Transverse colon (tissue), 4 donors: ENCODE measurements around the gene DNAJB6. TPM values are rescaled to one million over a fixed set of nuclear protein-coding genes. Genes with fewer than 3 reads are reported as not detected.

Experiments used
- DNase-seq: peaks from one replicate; pipeline ENCODE4 v3.0.0-alpha.2; 2019
- H3K27ac ChIP-seq, 4 donors: fragments of 200-600 bp; sonication (generic); 2 replicates each; pipeline ENCODE4 v1.5.1; 2016 to 2018; ENCODE audit warnings: inconsistent platforms in 4 of 4
- H3K27me3 ChIP-seq: fragments of 200-600 bp; sonication (generic); 2 replicates; pipeline ENCODE4 v1.5.1; 2017; ENCODE audit warnings: inconsistent platforms
- H3K36me3 ChIP-seq, 4 donors: fragments of 200-600 bp; sonication (generic); 2 replicates each; pipeline ENCODE4 v1.5.1; 2017 to 2019; ENCODE audit warnings: inconsistent platforms in 4 of 4
- H3K4me1 ChIP-seq, 4 donors: fragments of 200-600 bp; sonication (generic); 2 replicates each; pipeline ENCODE4 v1.5.1; 2017 to 2020; ENCODE audit warnings: inconsistent platforms in 4 of 4
- H3K4me3 ChIP-seq, 4 donors: fragments of 200-600 bp; sonication (generic); 1 replicate in 1 of 4; 2 replicates in 3 of 4; pipeline versions ENCODE4 v1.5.1 to v1.6.1; 2017 to 2019; ENCODE audit warnings: inconsistent platforms in 4 of 4
- H3K9me3 ChIP-seq, 2 donors: fragments of 200-600 bp; sonication (generic); 2 replicates each; pipeline ENCODE4 v1.5.1; 2017 to 2019; ENCODE audit warnings: inconsistent platforms in 2 of 2
- EP300 ChIP-seq: sonication (generic); formaldehyde crosslinking; IDR thresholded peaks from one replicate; pipeline ENCODE4 v1.6.1; 2017; ENCODE audit warnings: antibody characterized with exemption, low read depth
- POLR2A ChIP-seq: fragments of 450-650 bp; IDR thresholded peaks from one replicate; pipeline ENCODE4 v1.6.1; 2016; ENCODE audit warnings: antibody characterized with exemption, mild to moderate bottlenecking, moderate library complexity
- POLR2AphosphoS5 ChIP-seq, 3 donors: sonication (generic); formaldehyde crosslinking; IDR thresholded peaks; one replicate each; pipeline ENCODE4 v1.6.1; 2016; ENCODE audit warnings: antibody characterized with exemption in 3 of 3
- WGBS, 2 donors: methylation state at CpG; one replicate each; pipeline ENCODE4 v1.1.5; 2018; ENCODE audit warnings: low coverage in 1 of 2; 5-methylcytosine and 5-hydroxymethylcytosine counted together
- in situ Hi-C, 4 donors: fragments of 200-750 bp; cut with MboI; loops; one replicate each; pipeline versions ENCODE4 v1.15.0 to v1.15.1; 2017; ENCODE audit warnings: low sequenced_read_pairs in 3 of 4, low pct_ligation_motif_present in 1 of 4, low pct_unique_long_range_greater_than_20kb in 1 of 4
- intact Hi-C: fragments of 100-400 bp; cut with DNase I; formaldehyde crosslinking; loops from one replicate; pipeline ENCODE4 v1.15.1; 2023; ENCODE audit warnings: low total_unique reads
- total RNA-seq, 4 donors: library from RNA; depleted of rRNA; stranded (reverse); fragments of >200 nt; gene quantifications; one replicate each; pipeline ENCODE4 v1.1.0, GENCODE V29; 2016
- TF ChIP-seq, protein P1 (sequence below), 5 experiments: fragments of 200-600 bp in 3 of 5; fragments of 450-650 bp in 2 of 5; sonication (generic) in 3 of 5; IDR thresholded peaks; 1 replicate in 2 of 5; 2 replicates in 3 of 5; pipeline ENCODE4 v1.5.1; 2016 to 2017; ENCODE audit warnings: antibody characterized with exemption in 5 of 5, inconsistent platforms in 3 of 5, mild to moderate bottlenecking in 2 of 5, moderate library complexity in 1 of 5

The DNAJB6 gene
- total RNA-seq, 4 donors from 2014 or later = 47.0 to 87.6 (median 60.5) TPM

- H3K27ac ChIP-seq = peak overlapping the region; percentile 4 to 64 (median 15)
Observed at GRCh38 chr7:157399086-157399687, 62.4 kb downstream of the DNAJB6 start.

GRCh38 chr7:157400171-157400860 lies 63.5 kb downstream of the DNAJB6 start:
- H3K27ac ChIP-seq = no peak overlapping the region
- H3K36me3 ChIP-seq = peaks cover 0 to 5% (median 0%) of the 10 kb centered on the region in 4 donors
- no peak overlapping the region for H3K4me3 ChIP-seq
- H3K9me3 ChIP-seq = no peaks in the 10 kb centered on the region
- 83 to 92% methylated on average over 1 to 38 of the region's 38 CpGs for WGBS, 2 donors
- no peak for DNase-seq
- intact Hi-C loops (no loop called here), in situ Hi-C loops (no loop called here)
- peaks cover 0 to 23% (median 11%) of the 10 kb centered on the region in 4 donors for H3K4me1 ChIP-seq
- TF ChIP-seq POLR2AphosphoS5 (IDR thresholded peaks at IDR 0.05) = no peak
- TF ChIP-seq, protein P1, sequence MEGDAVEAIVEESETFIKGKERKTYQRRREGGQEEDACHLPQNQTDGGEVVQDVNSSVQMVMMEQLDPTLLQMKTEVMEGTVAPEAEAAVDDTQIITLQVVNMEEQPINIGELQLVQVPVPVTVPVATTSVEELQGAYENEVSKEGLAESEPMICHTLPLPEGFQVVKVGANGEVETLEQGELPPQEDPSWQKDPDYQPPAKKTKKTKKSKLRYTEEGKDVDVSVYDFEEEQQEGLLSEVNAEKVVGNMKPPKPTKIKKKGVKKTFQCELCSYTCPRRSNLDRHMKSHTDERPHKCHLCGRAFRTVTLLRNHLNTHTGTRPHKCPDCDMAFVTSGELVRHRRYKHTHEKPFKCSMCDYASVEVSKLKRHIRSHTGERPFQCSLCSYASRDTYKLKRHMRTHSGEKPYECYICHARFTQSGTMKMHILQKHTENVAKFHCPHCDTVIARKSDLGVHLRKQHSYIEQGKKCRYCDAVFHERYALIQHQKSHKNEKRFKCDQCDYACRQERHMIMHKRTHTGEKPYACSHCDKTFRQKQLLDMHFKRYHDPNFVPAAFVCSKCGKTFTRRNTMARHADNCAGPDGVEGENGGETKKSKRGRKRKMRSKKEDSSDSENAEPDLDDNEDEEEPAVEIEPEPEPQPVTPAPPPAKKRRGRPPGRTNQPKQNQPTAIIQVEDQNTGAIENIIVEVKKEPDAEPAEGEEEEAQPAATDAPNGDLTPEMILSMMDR (IDR thresholded peaks at IDR 0.05) = no peak
- TF ChIP-seq EP300 = no peak
- TF ChIP-seq POLR2A = no peak
- H3K27me3 ChIP-seq = no peaks in the 10 kb centered on the region

More at GRCh38 chr7:157399086-157399687, 62.4 kb downstream of the DNAJB6 start:
- Histone ChIP-seq H3K9me3 (no peaks in the 10 kb centered on the region), H3K27me3 (no peaks in the 10 kb centered on the region), H3K4me3 (no peak overlapping the region), H3K36me3 (peaks cover 0 to 9% (median 0%) of the 10 kb centered on the region in 4 donors), H3K4me1 (peaks cover 0 to 23% (median 11%) of the 10 kb centered on the region in 4 donors)
- TF ChIP-seq POLR2A (no peak), POLR2AphosphoS5 (IDR thresholded peaks at IDR 0.05) (no peak), EP300 (no peak)
- TF ChIP-seq, protein P1 (IDR thresholded peaks at IDR 0.05) = no peak
- DNase-seq = no peak
- WGBS, 2 donors = 94 to 100% methylated on average over 1 to 19 of the region's 19 CpGs
- in situ Hi-C loops = no loop called here
- intact Hi-C loops = no loop called here

GRCh38 chr7:157401567-157402387 lies 65.0 kb downstream of the DNAJB6 start:
- Histone ChIP-seq H3K36me3 (peaks cover 0 to 5% (median 0%) of the 10 kb centered on the region in 4 donors), H3K9me3 (no peaks in the 10 kb centered on the region), H3K4me3 (no peak overlapping the region), H3K4me1 (peaks cover 0 to 23% (median 11%) of the 10 kb centered on the region in 4 donors), H3K27me3 (no peaks in the 10 kb centered on the region), H3K27ac (no peak overlapping the region)
- in situ Hi-C loops (no loop called here), intact Hi-C loops (no loop called here)
- 88 to 94% methylated on average over 3 to 28 of the region's 29 CpGs for WGBS, 2 donors
- TF ChIP-seq POLR2AphosphoS5 (IDR thresholded peaks at IDR 0.05) (no peak), EP300 (no peak), POLR2A (no peak)
- TF ChIP-seq, protein P1 (IDR thresholded peaks at IDR 0.05) = no peak
- DNase-seq = no peak

- H3K4me1 ChIP-seq = peaks cover 0 to 18% (median 11%) of the 10 kb centered on the region in 4 donors
- H3K9me3 ChIP-seq = no peaks in the 10 kb centered on the region
- H3K27me3 ChIP-seq = no peaks in the 10 kb centered on the region
- DNase-seq = no peak
- TF ChIP-seq, protein P1 (IDR thresholded peaks at IDR 0.05) = no peak
- TF ChIP-seq POLR2AphosphoS5 (IDR thresholded peaks at IDR 0.05) (no peak), POLR2A (no peak), EP300 (no peak)
- no peak overlapping the region for H3K27ac ChIP-seq
- no peaks in the 10 kb centered on the region for H3K36me3 ChIP-seq
- intact Hi-C loops = no loop called here
- in situ Hi-C loops = no loop called here
- 89% methylated on average over 12 of the region's 12 CpGs; no CpG with 5 or more reads in 1 of the 2 donors for WGBS, 2 donors
- H3K4me3 ChIP-seq = no peak overlapping the region
Observed at GRCh38 chr7:157402388-157402703, 65.5 kb downstream of the DNAJB6 start.
